Middle frontal gyrus (tissue), 1 donor: ENCODE data around the gene FAM136A.
A peak's percentile ranks its signal among the peaks of the same experiment; 100 is the strongest.
"Not testable (repeated sequence)": the region's sequence is repeated elsewhere in the genome, so short reads cannot be mapped to it uniquely, and the experiment has no call there.

ENCODE experiments used
- DNase-seq: peaks from one replicate; pipeline ENCODE4 v3.0.0-alpha.2; 2015; ENCODE audit warnings: low spot score; ENCODE audit errors: extremely low spot score

Gene FAM136A

DNA sequence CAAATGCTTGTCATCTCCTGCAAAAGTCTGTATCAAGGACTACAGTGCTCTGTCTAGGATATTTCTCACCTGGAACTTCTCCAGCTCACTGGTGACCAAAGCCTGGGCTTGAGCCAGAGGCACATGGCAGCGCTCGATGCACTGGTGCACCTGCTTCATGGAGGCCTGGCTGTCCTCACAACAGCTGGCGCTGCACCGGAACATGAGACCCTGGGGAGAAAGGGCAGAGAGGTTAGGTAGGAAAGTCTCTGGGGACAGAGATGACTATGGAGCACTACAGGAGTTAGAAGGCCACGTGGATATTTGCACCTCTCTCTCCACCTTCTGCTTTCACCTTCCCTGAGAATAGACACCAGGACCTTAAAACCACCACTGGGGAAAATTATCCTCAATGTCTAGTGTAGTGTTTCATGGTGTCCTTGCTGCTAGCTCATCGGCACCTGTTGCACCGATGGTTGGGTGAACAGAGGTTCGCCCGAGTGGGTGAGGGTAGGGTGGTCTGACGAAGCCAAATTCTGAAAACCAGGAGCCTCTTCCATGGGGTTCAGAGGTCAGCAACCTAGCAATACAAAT is 1.0 kb downstream of the FAM136A start:
- DNase-seq: no peak

DNA sequence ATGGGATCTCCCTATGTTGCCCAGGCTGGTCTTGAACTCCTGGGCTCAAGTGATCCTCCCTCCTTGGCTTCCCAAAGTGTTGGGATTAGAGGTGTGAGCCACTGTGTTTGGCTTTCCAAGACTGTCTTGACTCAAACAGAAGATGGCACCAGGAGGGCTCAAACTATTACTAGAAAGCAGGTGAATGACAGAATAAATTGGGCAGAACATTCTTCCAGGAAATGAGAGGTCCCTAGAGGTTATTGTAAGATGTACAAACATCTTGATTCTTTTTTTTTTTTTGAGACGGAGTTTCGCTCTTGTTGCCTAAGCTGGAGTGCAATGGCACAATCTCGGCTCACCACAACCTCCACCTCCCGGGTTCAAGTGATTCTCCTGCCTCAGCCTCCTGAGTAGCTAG is 4.0 kb downstream of the FAM136A start:
- not testable (repeated sequence) for DNase-seq

DNA sequence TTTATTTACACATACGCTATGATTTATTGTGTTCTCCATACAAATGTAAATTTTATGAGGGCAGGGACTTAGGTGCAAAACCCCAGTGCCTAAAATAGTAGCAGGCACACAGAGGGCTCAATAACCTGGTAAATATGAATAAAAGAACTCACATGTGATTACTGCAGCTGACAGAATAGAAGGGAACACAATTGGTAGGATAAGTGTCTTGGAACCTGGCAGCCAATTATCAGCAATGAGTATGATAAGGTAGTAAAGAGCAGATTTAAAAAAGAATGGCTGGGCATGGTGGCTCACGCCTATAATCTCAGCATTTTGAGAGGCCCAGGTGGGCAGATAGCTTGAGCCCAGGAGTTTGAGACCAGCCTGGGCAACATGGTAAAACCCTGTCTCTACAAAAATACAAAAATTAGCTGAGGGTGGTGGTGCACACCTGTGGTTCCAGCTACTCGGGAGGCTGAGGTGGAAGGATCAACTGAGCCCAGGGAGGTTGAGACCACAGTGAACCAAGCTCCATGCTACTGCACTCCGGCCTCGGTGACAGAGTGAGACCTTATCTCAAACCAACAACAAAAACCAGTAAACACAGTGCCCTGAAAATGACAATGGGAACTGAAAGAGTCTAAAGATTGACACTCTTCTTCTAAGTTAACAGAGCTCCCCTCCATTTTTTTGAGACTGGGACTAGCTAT is 18.2 kb downstream of the FAM136A start:
- no peak for DNase-seq

DNA sequence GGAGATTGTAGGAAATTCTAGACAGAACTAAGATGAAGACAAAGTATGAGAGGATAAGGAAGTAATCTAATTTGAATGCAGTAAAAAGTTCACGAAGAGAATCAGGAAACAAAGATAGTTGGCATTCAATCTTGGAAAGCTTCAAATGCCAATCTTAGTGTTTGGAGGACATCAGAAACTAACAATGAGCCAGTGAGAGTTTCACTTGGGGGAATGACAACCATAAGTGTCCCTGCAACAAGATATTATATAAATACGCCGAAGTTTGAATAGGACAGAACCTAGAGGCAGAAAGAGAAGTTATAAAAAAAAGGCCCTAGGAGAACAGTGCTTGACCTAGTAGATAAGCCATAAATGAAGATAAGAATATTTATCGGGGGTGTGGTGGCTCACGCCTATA is 19.4 kb downstream of the FAM136A start:
- no peak for DNase-seq

DNA sequence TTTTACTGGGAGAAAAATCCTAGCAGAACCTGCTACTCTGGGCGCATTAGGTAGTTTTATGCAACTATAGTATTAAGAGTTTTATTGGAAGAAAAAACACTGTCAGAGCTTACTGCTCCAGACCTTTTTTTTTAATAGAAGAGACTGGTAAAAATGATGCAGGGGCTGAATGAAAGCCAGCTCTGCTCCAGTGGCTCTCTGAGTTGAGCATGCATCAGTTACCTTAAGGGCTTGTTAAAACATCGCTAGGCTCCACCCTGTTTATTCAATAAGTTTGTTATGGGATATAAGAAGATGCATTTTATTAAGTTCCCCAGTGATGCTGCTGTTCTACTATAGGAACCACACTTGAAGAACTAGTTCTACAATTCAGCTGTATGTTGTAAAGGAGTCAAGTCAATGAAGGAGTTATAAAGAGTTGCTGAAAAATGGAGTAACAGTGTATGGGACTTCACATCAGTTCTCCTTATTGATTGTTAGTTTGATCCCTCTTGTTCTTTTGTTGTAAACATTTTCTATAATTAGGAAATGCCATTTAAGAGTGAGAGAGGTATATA is 21.5 kb downstream of the FAM136A start:
- DNase-seq: no peak

DNA sequence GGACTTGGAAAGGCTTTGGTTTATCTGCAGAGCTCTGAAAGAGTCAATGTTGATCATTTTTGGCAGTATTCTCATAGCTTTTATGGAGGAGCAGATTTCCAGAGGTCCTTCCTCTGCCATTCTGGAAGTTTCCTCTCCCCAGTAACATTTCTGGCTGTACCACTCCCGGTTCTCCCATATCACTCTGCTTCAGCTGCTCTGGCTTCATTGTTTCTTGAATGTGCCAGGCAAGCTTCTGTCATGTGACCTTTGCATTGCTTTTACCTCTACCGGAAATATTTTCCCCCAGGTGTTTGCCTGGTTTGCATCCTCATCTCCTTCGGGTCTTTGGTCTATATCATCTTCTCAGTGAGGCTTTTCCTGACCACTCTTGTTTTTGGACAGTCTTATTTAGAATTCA is 31.5 kb downstream of the FAM136A start:
- DNase-seq: no peak

DNA sequence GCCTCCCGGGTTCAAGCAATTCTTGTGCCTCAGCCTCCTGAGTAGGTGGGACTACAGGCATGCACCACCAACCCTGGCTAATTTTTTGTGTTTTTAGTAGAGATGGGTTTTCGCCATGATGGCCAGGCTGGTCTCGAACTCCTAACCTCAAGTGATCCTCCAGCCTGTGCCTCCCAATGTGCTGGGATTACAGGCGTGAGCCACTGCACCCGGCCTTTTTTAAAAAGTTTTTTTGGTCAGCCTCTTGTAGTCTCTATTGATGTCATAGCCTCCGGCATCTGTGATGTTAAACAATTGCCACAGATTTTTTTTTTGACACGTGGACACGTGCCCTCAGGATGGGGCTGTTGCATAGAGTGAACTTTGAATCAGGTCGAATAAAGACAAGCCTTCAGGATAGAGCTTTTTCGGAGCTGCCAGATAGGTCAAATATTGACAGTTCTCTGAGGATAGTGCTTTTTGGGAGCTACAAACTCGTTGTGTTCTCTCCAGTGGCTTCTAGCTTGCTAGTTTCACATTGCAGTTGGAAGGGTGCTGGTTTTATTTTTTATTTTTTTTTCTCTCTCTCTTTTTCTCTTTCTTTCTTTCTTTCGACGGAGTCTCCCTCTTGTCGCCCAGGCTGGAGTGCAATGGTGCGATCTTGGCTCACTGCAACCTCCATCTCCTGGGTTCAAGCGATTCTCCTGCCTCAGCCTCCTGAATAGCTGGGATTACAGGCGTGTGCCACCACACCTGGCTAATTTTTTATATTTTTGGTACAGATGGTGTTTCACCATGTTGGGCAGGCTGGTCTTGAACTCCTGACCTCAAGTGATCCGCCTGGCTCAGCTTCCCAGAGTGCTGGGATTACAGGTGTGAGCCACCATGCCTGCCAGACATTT is 32.2 kb downstream of the FAM136A start:
- not testable (repeated sequence) for DNase-seq

DNA sequence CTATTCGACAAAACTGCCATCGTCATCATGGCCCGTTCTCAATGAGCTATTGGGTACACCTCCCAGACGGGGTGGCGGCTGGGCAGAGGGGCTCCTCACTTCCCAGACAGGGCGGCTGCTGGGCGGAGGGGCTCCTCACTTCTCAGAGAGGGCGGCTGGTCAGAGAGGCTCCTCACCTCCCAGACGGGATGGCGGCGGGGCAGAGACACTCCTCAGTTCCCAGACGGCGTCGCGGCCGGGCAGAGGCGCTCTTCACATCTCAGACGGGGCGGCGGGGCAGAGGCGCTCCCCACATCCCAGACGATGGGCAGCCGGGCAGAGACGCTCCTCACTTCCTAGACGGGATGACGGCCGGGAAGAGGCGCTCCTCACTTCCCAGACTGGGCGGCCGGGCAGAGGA is 34.9 kb downstream of the FAM136A start:
- not testable (repeated sequence) for DNase-seq

DNA sequence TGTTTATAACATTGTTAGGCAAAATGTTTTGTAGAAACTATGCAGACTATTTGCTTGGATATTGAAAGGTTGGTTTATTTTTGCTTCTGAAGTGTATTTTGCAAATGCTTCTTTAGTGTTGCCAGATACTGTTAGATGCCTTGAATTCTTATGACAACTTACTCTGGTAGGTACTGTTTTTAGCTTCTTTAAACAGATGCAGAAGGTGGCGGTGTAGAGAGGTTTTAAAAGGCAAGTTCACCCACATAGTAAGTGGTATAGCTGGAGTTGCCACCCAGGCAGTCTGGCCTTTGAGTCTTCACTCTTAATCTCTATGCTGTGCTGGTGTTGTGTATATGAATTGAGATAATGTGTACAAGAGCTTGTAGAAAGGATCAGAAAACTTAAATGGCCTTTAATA is 40.4 kb downstream of the FAM136A start:
- DNase-seq: no peak

DNA sequence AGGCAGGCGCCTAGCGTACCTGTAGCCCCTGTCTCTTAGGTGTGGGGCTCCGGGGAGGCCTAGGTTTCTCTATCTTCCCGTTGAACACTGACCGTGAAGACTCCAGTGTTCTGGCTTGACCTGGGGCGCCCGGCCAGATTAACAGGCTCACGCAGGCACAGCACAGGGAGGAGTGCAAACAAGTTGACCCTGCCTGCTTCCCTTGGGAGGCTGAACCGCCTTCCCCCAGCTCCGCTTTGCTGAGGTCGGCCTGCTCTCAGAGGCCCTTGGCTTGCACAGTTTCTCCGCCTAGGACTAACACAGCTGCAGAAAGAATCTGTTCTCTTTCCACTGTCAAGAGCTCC is 43.4 kb downstream of the FAM136A start:
- DNase-seq: no peak

DNA sequence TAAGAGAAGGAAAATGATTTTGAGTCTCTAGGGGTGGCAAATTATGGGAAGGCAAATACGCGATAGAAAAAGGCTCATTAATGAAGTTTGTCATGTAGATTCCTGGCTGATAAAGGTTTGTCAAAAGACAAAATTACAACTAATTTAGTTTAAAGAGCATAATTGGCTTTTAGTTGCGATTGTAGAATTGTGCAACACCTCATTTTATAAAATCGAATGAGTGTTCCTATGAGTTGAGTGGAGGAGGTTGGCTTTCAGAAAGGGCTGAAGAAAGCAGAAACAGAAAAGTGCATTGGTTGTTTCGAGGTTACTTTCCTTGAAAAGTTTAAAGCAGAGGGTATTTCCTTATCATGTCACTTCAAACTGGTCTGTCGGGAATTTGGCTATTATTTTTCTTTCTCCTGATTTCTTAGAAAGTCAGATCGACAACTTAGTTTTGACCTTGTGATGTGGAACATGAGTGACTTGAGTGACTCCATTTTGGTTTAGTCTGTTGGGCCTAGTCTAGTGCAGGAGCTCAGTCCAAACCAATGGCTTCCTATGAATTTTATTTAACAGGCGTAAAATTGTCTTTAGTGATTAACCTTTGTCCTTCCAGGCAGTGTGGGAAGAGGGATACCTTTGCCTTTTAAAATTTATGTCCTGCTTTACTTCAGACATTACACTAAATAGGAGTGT is 46.1 kb downstream of the FAM136A start:
- no peak for DNase-seq

DNA sequence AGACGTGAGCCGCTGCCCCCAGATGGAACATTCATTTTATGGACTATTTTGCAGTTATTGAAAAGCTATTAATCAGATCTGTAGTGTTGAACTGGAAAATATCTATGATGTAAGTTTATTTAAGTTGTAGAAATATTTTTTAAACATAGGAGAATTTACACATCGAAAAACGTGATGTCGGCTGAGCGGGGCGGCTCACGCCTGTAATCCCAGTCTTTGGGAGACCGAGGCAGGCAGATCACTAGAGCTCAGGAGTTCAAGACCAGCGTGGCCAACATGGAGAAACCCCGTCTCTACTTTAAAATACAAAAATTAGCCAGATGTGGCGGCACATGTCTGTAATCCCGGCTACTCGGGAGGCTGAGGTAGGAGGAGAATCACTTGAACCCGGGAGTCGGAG is 51.4 kb downstream of the FAM136A start:
- DNase-seq: no peak

DNA sequence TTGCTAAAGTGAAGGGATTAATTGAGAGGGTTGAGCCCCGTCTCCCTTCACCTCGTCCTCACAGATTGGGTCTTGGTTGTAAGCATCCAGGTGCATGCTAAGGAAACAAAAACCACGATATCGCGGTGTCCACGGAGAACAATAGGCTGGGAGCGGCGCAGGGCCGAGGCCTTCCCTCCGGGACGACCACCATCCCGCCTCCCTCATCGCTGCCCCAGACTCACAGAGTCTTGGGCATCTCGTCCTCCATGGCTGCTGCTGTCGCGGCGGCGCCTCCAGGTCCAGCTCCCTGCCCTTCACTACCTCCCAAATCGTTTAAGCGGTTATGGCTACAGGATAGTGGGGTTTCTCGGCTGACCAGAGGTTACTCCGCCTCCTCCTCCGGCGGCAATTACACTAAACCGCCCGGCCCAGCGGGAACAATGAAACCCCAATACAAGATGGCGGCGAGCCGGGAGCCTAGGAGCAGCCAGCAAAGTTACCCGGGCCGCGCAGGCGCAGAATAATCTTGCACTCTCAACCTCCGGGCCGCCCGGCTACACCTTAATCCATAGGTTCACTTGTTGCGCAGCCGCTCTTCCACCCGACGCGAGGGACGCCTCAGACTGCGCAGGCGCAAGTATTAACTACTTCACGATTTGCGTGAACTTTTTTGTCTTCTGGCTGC is 53.6 kb downstream of the FAM136A start, which contains the start of gene TIA1:
TSS of gene TIA1 (minus strand) at position 448 of the 667 bp plus-strand sequence. CDS start at position 250, 198 bp downstream.
- DNase-seq: peak; percentile 91

DNA sequence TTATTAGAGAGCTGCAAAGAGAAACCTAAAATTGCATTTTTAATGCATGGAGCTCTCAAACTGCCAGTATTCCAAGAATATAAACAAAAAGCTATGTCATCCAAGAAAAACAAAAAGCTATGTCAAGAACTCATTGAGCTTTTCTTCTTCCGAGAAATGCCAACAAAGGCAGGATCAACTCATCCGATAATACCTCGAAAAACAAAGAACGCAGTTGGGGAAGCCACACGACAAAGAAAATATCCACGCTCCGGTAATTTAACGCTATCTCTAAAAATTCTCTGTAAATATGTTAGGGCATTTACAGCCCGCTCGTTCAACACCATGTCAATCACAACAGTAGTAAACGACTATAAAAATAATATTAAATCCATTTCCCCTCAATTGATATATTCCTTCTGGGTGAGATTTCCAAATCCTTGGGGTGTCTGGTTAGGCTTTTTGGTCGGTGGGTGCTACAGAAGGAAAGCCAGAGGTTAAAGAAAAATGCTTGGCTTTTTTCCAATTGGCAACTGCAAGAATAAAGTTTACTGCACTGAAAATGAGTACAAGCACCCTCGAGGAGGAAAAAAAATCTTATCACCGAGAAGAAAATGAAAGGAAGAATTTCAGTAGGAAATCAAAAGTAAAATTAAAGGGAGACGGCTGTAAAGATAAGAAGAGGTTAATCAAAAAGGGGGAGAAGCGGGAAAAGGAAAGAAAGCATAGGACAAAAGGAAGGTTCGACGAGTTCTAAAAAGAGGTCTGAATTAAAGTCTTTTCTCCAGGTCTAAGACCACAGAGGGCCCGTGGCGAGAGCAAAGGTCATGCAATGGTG is 54.3 kb downstream of the FAM136A start:
- no peak for DNase-seq
